Upper lobe of left lung (tissue), 4 donors: ENCODE measurements around the gene SRCIN1.

Source experiments
- POLR2A ChIP-seq, 4 donors: fragments of 450-650 bp; IDR thresholded peaks; one replicate each; pipeline ENCODE4 v1.5.1; 2016 to 2017; ENCODE audit warnings: antibody characterized with exemption in 4 of 4, mild to moderate bottlenecking in 2 of 4
- POLR2AphosphoS5 ChIP-seq, 2 donors: sonication (generic); formaldehyde crosslinking; IDR thresholded peaks; one replicate each; pipeline ENCODE4 v1.5.1; 2017; ENCODE audit warnings: antibody characterized with exemption in 2 of 2

DNA sequence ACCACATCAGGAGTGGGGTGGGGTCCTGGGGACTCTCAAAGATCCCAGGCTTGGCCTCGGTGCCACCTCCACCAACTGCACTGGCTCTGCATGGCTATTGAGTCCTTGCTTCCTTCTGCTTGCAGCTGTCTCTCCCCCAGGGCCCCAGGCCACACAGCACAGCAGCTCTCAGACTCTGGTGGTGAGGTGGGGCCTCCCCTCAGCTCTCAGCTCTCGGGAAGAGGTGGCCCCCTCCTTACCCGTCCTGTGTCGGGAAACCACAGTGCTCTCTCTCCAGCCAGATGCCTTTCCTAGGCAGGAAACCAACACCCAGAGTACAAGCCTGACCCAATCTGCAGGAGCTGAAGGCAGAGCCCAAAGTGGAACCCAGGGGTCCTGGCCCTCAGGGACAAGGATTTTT, 18.5 kb downstream of the SRCIN1 start:
- TF ChIP-seq POLR2AphosphoS5 (IDR thresholded peaks at IDR 0.05) (no peak), POLR2A (IDR thresholded peaks at IDR 0.05) (no peak)
